ENCODE data around the gene TTBK1.

TTBK1 gene

GRCh38 chr6:43242908-43243663, at the start of gene TTBK1:
Gene TTBK1 (plus strand): TSS chr6:43243481. CDS start chr6:43246661, 3,180 bp downstream.
- peak in 43 of 56 donors; percentile 8 to 78 (median 43) for DNase-seq

DNA sequence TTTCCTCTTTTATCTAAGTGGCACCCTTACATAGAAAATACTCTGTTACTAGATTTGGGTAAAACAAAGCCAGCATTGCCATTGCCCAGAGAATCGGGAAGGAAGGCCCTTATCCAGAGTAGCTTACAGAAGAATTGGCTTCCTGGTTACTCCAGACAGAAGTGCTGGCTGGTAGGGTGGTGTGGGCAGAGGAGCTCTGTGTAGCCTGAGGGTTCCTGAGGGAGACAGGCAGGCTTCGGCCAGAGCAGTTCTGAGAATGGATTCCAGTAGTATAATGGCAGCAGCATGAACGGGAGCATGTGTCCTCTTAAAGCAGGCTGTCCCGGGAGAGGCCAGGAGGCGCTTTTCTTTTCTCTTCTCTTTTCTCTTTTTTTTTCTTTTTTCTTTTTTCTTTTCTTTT, 49.4 kb upstream of the TTBK1 start:
- no peak for DNase-seq

- no peak for DNase-seq
These were observed 46.9 kb upstream of the TTBK1 start for GRCh38 chr6:43196337-43196736.

GRCh38 chr6:43199912-43200311, 43.4 kb upstream of the TTBK1 start:
- DNase-seq: no peak

GRCh38 chr6:43200541-43200940, 42.7 kb upstream of the TTBK1 start:
- DNase-seq: no peak

DNA sequence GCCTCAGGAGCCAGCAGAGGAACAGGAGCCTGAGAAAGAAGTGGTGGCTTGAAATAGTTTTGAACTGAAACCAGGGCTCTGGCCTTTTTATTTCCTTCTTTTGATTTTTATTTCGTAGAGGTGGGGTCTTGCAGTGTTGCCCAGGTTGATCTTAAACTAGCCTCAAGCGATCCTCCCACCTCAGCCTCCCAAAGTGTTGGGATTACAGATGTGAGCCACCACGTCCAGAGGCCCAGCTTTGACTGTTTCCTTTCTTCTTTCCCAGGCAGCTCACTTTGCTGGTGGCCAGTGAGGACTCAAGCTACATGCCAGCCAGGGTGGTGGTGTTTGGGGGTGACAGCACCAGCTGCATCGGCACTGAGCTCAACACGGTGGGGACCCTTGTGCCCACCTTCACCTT, 40.8 kb upstream of the TTBK1 start:
- no peak for DNase-seq

DNA sequence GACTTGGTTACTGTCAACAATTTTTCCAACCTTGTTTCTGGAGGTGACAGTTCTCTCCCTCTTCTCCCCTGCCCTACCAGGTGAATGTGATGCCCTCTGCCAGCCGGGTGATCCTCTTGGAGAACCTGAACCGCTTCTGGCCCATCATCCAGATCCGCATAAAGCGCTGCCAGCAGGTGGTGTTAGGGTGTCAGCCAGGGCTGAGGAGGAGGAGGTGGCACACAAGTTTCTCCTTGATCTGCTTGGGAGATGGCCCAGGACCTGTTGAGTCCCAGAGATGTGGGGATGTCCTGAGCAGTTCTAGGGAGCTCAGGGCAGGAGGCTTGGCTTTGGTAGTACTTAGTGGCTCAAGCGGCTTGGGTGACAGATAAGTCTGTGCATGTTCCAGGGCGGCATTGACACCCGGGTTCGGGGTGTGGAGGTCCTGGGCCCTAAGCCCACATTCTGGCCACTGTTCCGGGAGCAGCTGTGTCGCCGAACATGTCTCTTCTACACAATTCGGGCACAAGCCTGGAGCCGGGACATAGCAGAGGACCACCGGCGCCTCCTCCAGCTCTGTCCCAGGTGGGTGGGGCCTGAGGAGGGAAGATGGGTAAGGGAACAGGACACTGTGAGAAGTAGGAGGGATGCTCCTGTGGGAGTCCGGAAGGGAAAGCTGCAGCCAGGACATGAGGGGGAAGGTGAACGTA, 40.1 kb upstream of the TTBK1 start:
- no peak for DNase-seq

- no peak for DNase-seq
These were observed 39.6 kb upstream of the TTBK1 start for GRCh38 chr6:43203718-43204095.

DNA sequence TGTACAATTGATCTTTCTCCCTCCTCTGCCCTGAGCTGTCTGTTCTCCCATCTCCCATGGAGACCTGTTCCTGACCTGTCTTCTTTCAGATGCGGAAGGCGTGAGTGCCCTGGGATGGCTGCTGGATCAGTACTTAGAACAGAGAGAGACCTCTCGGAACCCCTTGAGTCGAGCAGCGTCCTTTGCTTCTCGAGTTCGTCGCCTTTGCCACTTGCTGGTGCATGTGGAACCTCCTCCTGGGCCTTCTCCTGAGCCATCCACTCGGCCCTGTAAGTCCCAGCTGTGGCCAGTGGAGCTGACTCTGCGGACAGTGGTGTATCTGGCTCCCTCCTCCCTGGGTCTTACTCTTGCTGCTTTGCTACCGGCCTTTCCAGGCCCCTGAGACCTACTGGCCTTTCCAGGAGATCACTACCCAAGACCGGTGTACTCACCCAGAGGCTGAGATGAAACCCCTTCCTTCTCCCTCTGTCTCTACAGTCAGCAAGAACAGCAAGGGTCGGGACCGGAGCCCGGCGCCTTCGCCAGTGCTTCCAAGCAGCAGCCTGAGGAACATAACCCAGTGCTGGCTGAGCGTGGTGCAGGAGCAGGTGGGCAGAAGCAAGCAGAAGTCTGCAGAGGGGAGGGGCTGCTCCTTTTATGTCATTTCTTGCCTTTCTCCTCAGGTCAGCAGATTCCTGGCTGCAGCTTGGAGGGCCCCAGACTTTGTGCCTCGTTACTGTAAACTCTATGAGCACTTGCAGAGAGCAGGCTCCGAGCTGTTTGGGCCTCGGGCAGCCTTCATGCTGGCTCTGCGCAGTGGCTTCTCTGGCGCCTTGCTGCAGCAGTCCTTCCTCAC, 38.8 kb upstream of the TTBK1 start:
- DNase-seq: no peak

- DNase-seq: no peak
These were observed 37.4 kb upstream of the TTBK1 start for GRCh38 chr6:43205849-43206248.

DNA sequence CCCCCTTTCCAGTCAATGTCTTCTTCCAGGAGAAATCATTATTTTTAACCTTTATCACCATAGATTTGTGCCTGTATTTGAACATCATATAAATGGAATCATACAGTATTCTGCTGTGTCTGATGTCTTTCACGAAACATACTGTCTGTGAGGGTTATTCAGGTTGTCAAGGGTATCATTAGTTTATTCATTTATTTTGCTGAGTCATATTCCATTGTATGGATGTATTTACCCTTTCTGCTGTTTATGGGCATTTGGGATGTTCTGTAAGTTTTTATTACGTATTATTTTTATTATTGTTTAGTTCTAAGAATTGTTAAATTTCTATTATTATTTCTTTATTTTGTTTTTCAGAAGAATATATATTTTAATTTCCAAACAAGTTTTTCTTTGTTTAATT, 36.0 kb upstream of the TTBK1 start:
- DNase-seq: no peak

- DNase-seq: no peak
These were observed 31.3 kb upstream of the TTBK1 start for GRCh38 chr6:43211955-43212354.

- DNase-seq: no peak
These were observed 29.9 kb upstream of the TTBK1 start for GRCh38 chr6:43213431-43213830.

DNA sequence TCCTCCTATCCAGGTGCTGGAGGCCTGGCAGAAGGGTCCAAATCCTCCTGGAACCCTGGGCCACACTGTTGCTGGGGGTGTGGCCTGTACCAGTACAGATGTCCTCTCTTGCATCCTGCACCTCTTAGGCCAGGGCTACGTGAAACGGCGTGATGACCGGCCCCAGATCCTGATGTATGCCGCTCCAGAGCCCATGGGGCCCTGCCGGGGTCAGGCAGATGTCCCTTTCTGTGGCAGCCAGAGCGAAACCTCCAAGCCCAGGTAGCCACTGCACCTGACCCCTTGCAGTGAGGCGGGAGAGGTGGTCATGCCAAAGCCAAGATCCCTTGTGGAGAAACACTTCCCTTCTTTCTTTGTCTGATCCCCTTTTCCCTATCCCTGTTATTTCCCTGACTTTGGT, 28.2 kb upstream of the TTBK1 start:
- DNase-seq: no peak

GRCh38 chr6:43216200-43216599, 27.1 kb upstream of the TTBK1 start:
- no peak for DNase-seq

- no peak for DNase-seq
These were observed 25.9 kb upstream of the TTBK1 start for GRCh38 chr6:43217351-43217750.

DNA sequence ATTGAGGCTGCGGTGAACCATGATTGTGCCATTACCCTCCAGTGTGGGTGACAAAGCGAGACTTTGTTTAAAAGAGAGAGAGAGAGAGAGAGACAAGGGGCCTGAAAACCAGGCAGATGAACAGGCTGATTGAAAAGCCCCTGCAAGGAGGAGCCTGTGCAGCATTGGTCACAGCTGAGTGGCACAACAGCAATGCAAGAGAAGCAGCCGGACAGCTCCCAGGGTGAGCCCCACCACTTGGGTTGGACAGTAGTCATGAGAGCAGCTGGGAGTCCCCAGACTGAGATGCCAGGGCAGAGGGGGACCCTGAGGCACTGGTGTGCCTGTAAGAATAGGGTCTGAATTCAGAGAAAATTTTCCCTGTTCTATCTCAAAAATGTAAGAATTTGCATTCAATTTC, 24.2 kb upstream of the TTBK1 start:
- peak in 1 of 56 donors; percentile 22 for DNase-seq

DNA sequence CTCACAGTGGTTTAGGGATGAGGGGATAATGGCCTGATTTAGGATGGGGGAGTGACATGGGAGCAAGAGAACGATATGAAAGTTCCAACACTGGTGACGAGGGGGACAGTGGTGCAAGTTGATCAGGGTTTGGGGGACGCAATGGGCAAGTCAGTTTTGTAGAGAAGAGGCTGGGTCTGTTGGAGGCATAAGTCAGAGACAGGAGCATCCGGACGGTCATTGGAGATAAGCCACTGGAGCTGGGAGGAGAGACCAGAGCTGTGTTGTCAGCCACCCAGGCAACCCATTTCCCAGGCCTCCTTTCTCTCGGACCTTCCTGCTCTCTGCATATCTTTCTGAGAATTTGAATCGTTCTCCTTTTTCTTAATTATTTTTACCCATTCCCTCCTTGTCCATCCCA, 23.5 kb upstream of the TTBK1 start:
- DNase-seq: no peak

GRCh38 chr6:43220439-43220951, 22.8 kb upstream of the TTBK1 start:
- no peak for DNase-seq

DNA sequence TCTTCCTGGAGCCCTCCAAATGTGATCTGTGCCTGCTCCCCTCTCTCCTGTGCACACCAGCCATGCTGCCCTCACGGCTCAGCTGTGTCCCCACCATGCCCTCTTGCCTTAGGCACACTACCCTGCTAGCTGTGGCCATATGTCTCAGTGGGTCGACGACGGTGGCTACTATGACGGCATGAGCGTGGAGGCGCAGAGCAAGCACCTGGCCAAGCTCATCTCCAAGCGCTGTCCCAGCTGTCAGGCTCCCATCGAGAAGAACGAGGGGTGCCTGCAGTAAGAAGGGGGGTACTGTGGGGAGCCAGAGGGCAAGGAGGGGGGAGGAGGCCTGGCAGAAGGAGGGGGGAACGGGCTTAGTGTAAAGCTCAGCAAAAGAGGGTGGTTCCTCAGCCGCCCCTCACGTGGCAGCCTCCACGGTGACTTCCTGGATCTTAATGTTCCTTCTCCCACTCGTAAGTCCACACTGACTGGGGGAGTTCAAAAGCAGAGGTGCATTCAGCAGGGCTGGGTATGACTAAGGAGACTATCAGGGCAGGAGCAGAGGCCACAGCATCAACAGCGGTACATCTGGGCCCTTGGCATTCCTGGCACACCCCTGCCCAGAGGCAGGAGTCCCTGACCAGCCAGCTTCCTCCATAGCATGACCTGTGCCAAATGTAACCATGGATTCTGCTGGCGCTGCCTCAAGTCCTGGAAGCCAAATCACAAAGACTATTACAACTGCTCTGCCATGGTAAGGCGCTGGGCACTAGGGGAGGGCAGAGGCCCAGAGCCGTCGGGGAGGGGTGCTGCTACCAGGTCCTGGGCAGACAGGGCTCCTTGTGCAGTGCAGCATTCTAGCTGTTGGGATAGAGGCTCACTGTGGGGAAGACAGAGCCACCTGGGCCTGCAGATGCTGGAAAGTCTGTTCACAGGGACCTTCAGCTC, 22.0 kb upstream of the TTBK1 start:
- peak in 20 of 56 donors; percentile 7 to 56 (median 22) for DNase-seq

Data from nucleus accumbens (tissue), 56 donors.